IMR-90 (cell line): ENCODE measurements around the gene TLR6. TPM values are rescaled to one million over a fixed set of nuclear protein-coding genes. Genes with fewer than 3 reads are reported as not detected.

Experiments
- ATAC-seq: fragments of 200-7000 bp; cut with Tn5 transposase; 2 replicates; pipeline ENCODE4 v1.9.1; 2020; ENCODE audit warnings: low read depth, mild to moderate bottlenecking, moderate library complexity
- BruUV-seq: library from RNA; stranded (reverse); fragments of 400-500 nt; replicated peaks from 2 replicates; lab custom pipeline; 2021; lab: Mats Ljungman, UMichigan
- CTCF ChIA-PET: fragments of 300-600 bp; formaldehyde crosslinking; extraction: SDS; loops from one replicate; lab custom pipeline; 2021; ENCODE audit warnings: antibody characterized with exemption; lab: Yijun Ruan, JAX
- POLR2A ChIA-PET: fragments of 300-600 bp; sonication (Branson Sonifier 250); formaldehyde crosslinking; loops from one replicate; lab custom pipeline; 2022; ENCODE audit warnings: antibody characterized with exemption; ENCODE audit not compliant: unreplicated experiment; lab: Charles Lee
- DNase-seq: peaks from one replicate; pipeline ENCODE4 v3.0.0; 2013
- H2AFZ ChIP-seq: replicated peaks from 2 replicates; pipeline ENCODE3; 2013; ENCODE audit warnings: low read length, mild to moderate bottlenecking; ENCODE audit not compliant: poor library complexity
- H2AK5ac ChIP-seq: 2 replicates; pipeline ENCODE4 v1.6.1; 2013; ENCODE audit warnings: low read depth, low read length, inconsistent platforms
- H2AK9ac ChIP-seq: replicated peaks from 2 replicates; pipeline ENCODE3; 2013; ENCODE audit warnings: mild to moderate bottlenecking, low read depth, low read length, moderate library complexity; ENCODE audit not compliant: poor library complexity
- H2BK120ac ChIP-seq: 2 replicates; pipeline ENCODE4 v1.6.1; 2013; ENCODE audit warnings: low read depth, low read length, inconsistent platforms
- H2BK15ac ChIP-seq: 3 replicates; pipeline ENCODE4 v1.6.1; 2013; ENCODE audit warnings: low read depth, low read length, inconsistent platforms
- H2BK20ac ChIP-seq: 2 replicates; pipeline ENCODE4 v1.6.1; 2013; ENCODE audit warnings: low read depth, mild to moderate bottlenecking, inconsistent platforms, low read length, moderate library complexity
- H2BK5ac ChIP-seq: 2 replicates; pipeline ENCODE4 v1.6.1; 2013; ENCODE audit warnings: mild to moderate bottlenecking, low read depth, low read length, inconsistent platforms; ENCODE audit not compliant: poor library complexity, severe bottlenecking
- H3K14ac ChIP-seq: replicated peaks from 2 replicates; pipeline ENCODE4 v1.6.1; 2013; ENCODE audit warnings: low read depth, low read length, inconsistent platforms
- H3K18ac ChIP-seq: 2 replicates; pipeline ENCODE4 v1.6.1; 2013; ENCODE audit warnings: low read depth, low read length, control low read depth
- H3K23ac ChIP-seq: 2 replicates; pipeline ENCODE4 v1.6.1; 2013; ENCODE audit warnings: low read depth, low read length, inconsistent platforms
- H3K27ac ChIP-seq: 2 replicates; pipeline ENCODE4 v1.5.1; 2013; ENCODE audit warnings: mild to moderate bottlenecking, control low read depth, low read length; ENCODE audit not compliant: insufficient read depth
- H3K27me3 ChIP-seq: 2 replicates; pipeline ENCODE4 v1.6.1; 2013; ENCODE audit warnings: low read length; ENCODE audit not compliant: control insufficient read depth, insufficient read depth
- H3K36me3 ChIP-seq: 2 replicates; pipeline ENCODE4 v1.6.1; 2013; ENCODE audit warnings: low read length, mixed read lengths; ENCODE audit not compliant: control insufficient read depth, insufficient read depth
- H3K4ac ChIP-seq: 2 replicates; pipeline ENCODE4 v1.6.1; 2013; ENCODE audit warnings: low read depth, low read length, inconsistent platforms
- H3K4me1 ChIP-seq: 2 replicates; pipeline ENCODE4 v1.6.1; 2013; ENCODE audit warnings: low read length, mixed read lengths; ENCODE audit not compliant: control insufficient read depth, insufficient read depth
- H3K4me2 ChIP-seq: 2 replicates; pipeline ENCODE4 v1.6.1; 2013; ENCODE audit warnings: low read depth, mild to moderate bottlenecking, control low read depth, low read length, moderate library complexity
- H3K4me3 ChIP-seq: 2 replicates; pipeline ENCODE4 v1.5.1; 2013; ENCODE audit warnings: low read depth, mild to moderate bottlenecking, control low read depth, low read length, moderate library complexity; ENCODE audit not compliant: insufficient read depth
- H3K56ac ChIP-seq: 2 replicates; pipeline ENCODE4 v1.6.1; 2013; ENCODE audit warnings: low read length, inconsistent platforms; ENCODE audit not compliant: insufficient read depth; ENCODE audit errors: extremely low read depth
- H3K79me1 ChIP-seq, 2 experiments: 2 replicates each; pipeline ENCODE4 v1.6.1; 2013; ENCODE audit warnings: low read length in 2 of 2, inconsistent platforms in 1 of 2, low read depth in 1 of 2
- H3K9ac ChIP-seq: 2 replicates; pipeline ENCODE4 v1.6.1; 2013; ENCODE audit warnings: low read depth, low read length, control low read depth
- H3K9me1 ChIP-seq: 2 replicates; pipeline ENCODE4 v1.6.1; 2013; ENCODE audit warnings: low read length, inconsistent platforms; ENCODE audit not compliant: insufficient read depth
- H3K9me3 ChIP-seq: 2 replicates; pipeline ENCODE4 v1.6.1; 2013; ENCODE audit warnings: low read length; ENCODE audit not compliant: control insufficient read depth, insufficient read depth
- H4K20me1 ChIP-seq: 2 replicates; pipeline ENCODE4 v1.6.1; 2013; ENCODE audit warnings: low read length, inconsistent platforms; ENCODE audit not compliant: insufficient read depth
- H4K5ac ChIP-seq: 2 replicates; pipeline ENCODE4 v1.6.1; 2013; ENCODE audit warnings: mild to moderate bottlenecking, low read depth, low read length, control low read depth
- H4K8ac ChIP-seq, 2 experiments: 2 replicates each; pipeline ENCODE4 v1.6.1; 2013; ENCODE audit warnings: low read depth in 2 of 2, low read length in 2 of 2, control low read depth in 1 of 2, inconsistent platforms in 1 of 2
- H4K91ac ChIP-seq: 2 replicates; pipeline ENCODE4 v1.6.1; 2013; ENCODE audit warnings: low read depth, low read length, inconsistent platforms; ENCODE audit not compliant: insufficient read depth
- BHLHE40 ChIP-seq: fragments of 150-350 bp; IDR thresholded peaks from 2 replicates; pipeline ENCODE4 v1.6.1; 2016; ENCODE audit warnings: mild to moderate bottlenecking, low read depth, low read length
- CEBPB ChIP-seq: IDR thresholded peaks from 2 replicates; pipeline ENCODE4 v1.6.1; 2012; ENCODE audit warnings: low read depth, low read length, improper control_type of control experiment
- CHD1 ChIP-seq: IDR thresholded peaks from 2 replicates; pipeline ENCODE4 v1.6.1; 2012; ENCODE audit warnings: low read depth, low read length, improper control_type of control experiment
- CTCF ChIP-seq: conservative IDR thresholded peaks from 2 replicates; pipeline ENCODE4 v1.5.1; 2012; ENCODE audit warnings: mild to moderate bottlenecking, low read depth, low read length, improper control_type of control experiment
- ELK1 ChIP-seq: fragments of 150-350 bp; IDR thresholded peaks from 2 replicates; pipeline ENCODE4 v1.6.1; 2016; ENCODE audit warnings: low read depth, mild to moderate bottlenecking, low read length, moderate library complexity, borderline replicate concordance
- FOS ChIP-seq: fragments of 150-350 bp; IDR thresholded peaks from 2 replicates; pipeline ENCODE4 v1.6.1; 2016; ENCODE audit warnings: low read depth, low read length
- MAFK ChIP-seq: IDR thresholded peaks from 2 replicates; pipeline ENCODE4 v1.6.1; 2012; ENCODE audit warnings: low read depth, low read length, improper control_type of control experiment
- MAZ ChIP-seq: IDR thresholded peaks from 2 replicates; pipeline ENCODE4 v1.6.1; 2012; ENCODE audit warnings: low read depth, mild to moderate bottlenecking, low read length, improper control_type of control experiment, moderate library complexity, borderline replicate concordance
- MXI1 ChIP-seq: IDR thresholded peaks from 2 replicates; pipeline ENCODE4 v1.6.1; 2012; ENCODE audit warnings: low read depth, mild to moderate bottlenecking, low read length, moderate library complexity, borderline replicate concordance
- NFE2L2 ChIP-seq: fragments of 150-350 bp; IDR thresholded peaks from 2 replicates; pipeline ENCODE4 v1.6.1; 2016; ENCODE audit warnings: low read depth, mild to moderate bottlenecking, low read length
- POLR2A ChIP-seq: IDR thresholded peaks from 2 replicates; pipeline ENCODE4 v1.6.1; 2012; ENCODE audit warnings: mild to moderate bottlenecking, low read depth, low read length
- RAD21 ChIP-seq: IDR thresholded peaks from 2 replicates; pipeline ENCODE4 v1.6.1; 2012; ENCODE audit warnings: low read length, improper control_type of control experiment
- RCOR1 ChIP-seq: IDR thresholded peaks from 2 replicates; pipeline ENCODE4 v1.6.1; 2012; ENCODE audit warnings: mild to moderate bottlenecking, low read length, improper control_type of control experiment; ENCODE audit not compliant: insufficient replicate concordance
- RFX5 ChIP-seq: IDR thresholded peaks from 2 replicates; pipeline ENCODE4 v1.8.0; 2012; ENCODE audit warnings: low read depth, mild to moderate bottlenecking, low read length, moderate library complexity
- SMC3 ChIP-seq: fragments of 150-350 bp; IDR thresholded peaks from 2 replicates; pipeline ENCODE4 v1.6.1; 2016; ENCODE audit warnings: low read depth, mild to moderate bottlenecking, antibody characterized with exemption, low read length, moderate library complexity
- WGBS, 2 experiments: methylation state at CpG; one replicate each; pipeline versions ENCODE4 v1.1.5 to v1.1.7; 2013; ENCODE audit warnings: missing lambda C conversion rate in 2 of 2; ENCODE audit not compliant: insufficient read length in 1 of 2; ENCODE audit errors: extremely low coverage in 2 of 2; 5-methylcytosine and 5-hydroxymethylcytosine counted together
- dilution Hi-C: fragments of 300-500 bp; cut with HindIII; formaldehyde crosslinking; loops from one replicate; pipeline ENCODE4 v1.14.3; 2018; ENCODE audit warnings: low sequenced_read_pairs; ENCODE audit not compliant: unreplicated experiment
- in situ Hi-C: fragments of 300-500 bp; cut with MboI; formaldehyde crosslinking; loops from 3 replicates; pipeline ENCODE4 v1.14.3; 2019; ENCODE audit warnings: low sequenced_read_pairs, inconsistent platforms, mixed read lengths
- intact Hi-C: fragments of 100-400 bp; cut with micrococcal nuclease; formaldehyde crosslinking; loops from 2 replicates; pipeline ENCODE4 v1.10.0; 2022
- polyA plus RNA-seq, 3 experiments: library from polyadenylated mRNA; depleted of rRNA; stranded (reverse); fragments of >200 nt; gene quantifications; 2 replicates each; pipeline ENCODE4 v1.2.3, GENCODE V29; 2012; ENCODE audit warnings: low replicate concordance in 1 of 3
- total RNA-seq: library from RNA; depleted of rRNA; stranded (reverse); fragments of >200 nt; gene quantifications from 2 replicates; pipeline ENCODE4 v1.2.3, GENCODE V29; 2012
- TF ChIP-seq, protein P1 (sequence below): fragments of 150-350 bp; IDR thresholded peaks from 2 replicates; pipeline ENCODE4 v1.6.1; 2017; ENCODE audit warnings: mild to moderate bottlenecking, antibody characterized with exemption, low read length, low read depth

Gene TLR6
- total and polyA plus RNA-seq, 2 of the 4 experiments (the other 2 are of a cell fraction) = 1.4 to 3.9 TPM

GRCh38 chr4:38832206-38832605, 24.4 kb downstream of the TLR6 start:
- Histone ChIP-seq H2BK5ac (peak overlapping the region; percentile 85), H3K79me1 (peaks cover 0 to 7% of the 10 kb centered on the region in 2 experiments; a peak in 1 of 4 replicates), H3K4me3 (no peak overlapping the region), H4K20me1 (no peaks in the 10 kb centered on the region), H3K9ac (no peak overlapping the region; the same call in 1 of the 2 replicates), H2AK9ac (peak overlapping the region; percentile 82), H2BK20ac (peak overlapping the region; percentile 73), H2BK120ac (peak overlapping the region; percentile 84), H4K5ac (peak overlapping the region; percentile 60), H3K56ac (peak overlapping the region; percentile 71; the same call in 1 of the 2 replicates), H3K27me3 (no peaks in the 10 kb centered on the region), H3K18ac (peak overlapping the region; percentile 95), H3K14ac (peak overlapping the region; percentile 81), H3K23ac (peak overlapping the region; percentile 79), H3K9me1 (peaks cover 9% of the 10 kb centered on the region), H4K8ac (peak overlapping the region; percentile 50 to 71; a peak in 2 of 4 replicates), H3K4ac (peak overlapping the region; percentile 86), H3K4me1 (peaks cover 14% of the 10 kb centered on the region; the same call in 1 of the 2 replicates), H2AFZ (no peak overlapping the region), H3K4me2 (no peak overlapping the region), H2BK15ac (no peak overlapping the region; the same call in 2 of the 3 replicates), H3K27ac (peak overlapping the region; percentile 90; the same call in 1 of the 2 replicates), H4K91ac (peak overlapping the region; percentile 89), H3K36me3 (no peaks in the 10 kb centered on the region), H3K9me3 (peaks cover 10% of the 10 kb centered on the region), H2AK5ac (peak overlapping the region; percentile 34; the same call in 1 of the 2 replicates)
- TF ChIP-seq ELK1 (no peak), CHD1 (no peak), MAZ (no peak), BHLHE40 (no peak), FOS (no peak), CTCF (no peak), NFE2L2 (no peak), POLR2A (no peak), CEBPB (no peak), MXI1 (no peak), RCOR1 (no peak), MAFK (no peak), RFX5 (no peak), SMC3 (no peak), RAD21 (no peak)
- TF ChIP-seq, protein P1, sequence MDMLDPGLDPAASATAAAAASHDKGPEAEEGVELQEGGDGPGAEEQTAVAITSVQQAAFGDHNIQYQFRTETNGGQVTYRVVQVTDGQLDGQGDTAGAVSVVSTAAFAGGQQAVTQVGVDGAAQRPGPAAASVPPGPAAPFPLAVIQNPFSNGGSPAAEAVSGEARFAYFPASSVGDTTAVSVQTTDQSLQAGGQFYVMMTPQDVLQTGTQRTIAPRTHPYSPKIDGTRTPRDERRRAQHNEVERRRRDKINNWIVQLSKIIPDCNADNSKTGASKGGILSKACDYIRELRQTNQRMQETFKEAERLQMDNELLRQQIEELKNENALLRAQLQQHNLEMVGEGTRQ = no peak
- intact Hi-C loops = no loop called here
- no CpG with 5 or more reads among the region's 1 CpG for WGBS, 2 experiments
- BruUV-seq = no TSS peak
- in situ Hi-C loops = no loop called here
- dilution Hi-C loops = no loop called here
- ChIA-PET POLR2A (no interaction called here), CTCF (interaction anchor here (1.6 kb wide), 1 partner anchor 28 kb away, joined by 5 read pairs; no protein-coding TSS in a partner anchor)
- peak; percentile 22 for ATAC-seq
- DNase-seq = no peak
